HG03095 (cell line): ENCODE measurements around the gene GPR146.
"Not testable (repeated sequence)": the region's sequence is repeated elsewhere in the genome, so short reads cannot be mapped to it uniquely, and the experiment has no call there.

Experiments used
- ATAC-seq: cut with Tn5 transposase; IDR thresholded peaks from one replicate; pipeline ENCODE4 v1.9.1; 2021; ENCODE audit warnings: moderate library complexity; ENCODE audit not compliant: unreplicated experiment

The GPR146 gene, protein sequence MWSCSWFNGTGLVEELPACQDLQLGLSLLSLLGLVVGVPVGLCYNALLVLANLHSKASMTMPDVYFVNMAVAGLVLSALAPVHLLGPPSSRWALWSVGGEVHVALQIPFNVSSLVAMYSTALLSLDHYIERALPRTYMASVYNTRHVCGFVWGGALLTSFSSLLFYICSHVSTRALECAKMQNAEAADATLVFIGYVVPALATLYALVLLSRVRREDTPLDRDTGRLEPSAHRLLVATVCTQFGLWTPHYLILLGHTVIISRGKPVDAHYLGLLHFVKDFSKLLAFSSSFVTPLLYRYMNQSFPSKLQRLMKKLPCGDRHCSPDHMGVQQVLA

DNA sequence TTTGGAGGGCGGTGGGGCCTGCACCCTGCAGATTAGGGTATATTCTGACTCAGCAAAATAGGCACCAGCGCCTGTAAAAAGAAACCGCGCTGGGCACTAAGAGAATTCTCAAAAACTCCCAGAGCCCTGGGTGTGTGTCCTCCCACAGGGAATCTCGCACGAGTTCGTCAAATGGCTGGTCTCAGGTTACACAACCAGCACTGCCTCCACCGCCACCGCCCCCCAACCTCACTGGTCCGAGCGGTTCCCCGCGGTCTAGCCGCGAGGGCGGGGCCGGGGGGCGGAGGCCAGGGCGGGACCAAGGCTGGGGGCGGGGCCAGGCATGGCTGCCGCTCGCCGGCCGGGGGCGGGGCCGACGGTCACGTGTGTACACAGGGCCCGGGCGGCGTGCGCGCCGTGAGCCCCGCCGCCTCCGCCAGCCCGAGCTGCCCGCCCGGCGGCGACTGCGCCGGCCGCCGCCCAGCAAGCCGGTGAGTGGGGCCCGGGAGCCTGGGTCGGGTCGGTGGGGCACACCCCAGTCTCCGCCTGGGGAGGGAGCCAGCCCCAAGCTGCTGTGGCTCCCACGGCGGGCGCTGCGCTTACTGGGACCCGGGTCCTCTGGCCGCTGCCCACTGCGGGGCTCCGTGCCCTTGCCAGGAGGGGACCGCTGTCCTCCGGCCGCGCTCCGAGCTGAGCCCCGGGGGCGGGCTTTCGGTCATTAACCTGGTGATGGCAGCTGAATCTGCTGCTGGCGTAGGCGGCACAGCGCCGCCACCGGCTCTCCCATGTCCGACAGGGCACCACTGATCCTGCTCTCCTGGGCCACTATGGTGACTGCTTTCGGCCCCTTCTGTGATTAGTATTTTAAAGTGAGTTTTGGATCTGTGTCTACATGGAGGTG is at the start of gene GPR146:
Gene GPR146 (plus strand): TSS at position 358 of the 880 bp plus-strand sequence. CDS start 12,970 bp downstream, outside the sequence.
- peak; percentile 90 for ATAC-seq

DNA sequence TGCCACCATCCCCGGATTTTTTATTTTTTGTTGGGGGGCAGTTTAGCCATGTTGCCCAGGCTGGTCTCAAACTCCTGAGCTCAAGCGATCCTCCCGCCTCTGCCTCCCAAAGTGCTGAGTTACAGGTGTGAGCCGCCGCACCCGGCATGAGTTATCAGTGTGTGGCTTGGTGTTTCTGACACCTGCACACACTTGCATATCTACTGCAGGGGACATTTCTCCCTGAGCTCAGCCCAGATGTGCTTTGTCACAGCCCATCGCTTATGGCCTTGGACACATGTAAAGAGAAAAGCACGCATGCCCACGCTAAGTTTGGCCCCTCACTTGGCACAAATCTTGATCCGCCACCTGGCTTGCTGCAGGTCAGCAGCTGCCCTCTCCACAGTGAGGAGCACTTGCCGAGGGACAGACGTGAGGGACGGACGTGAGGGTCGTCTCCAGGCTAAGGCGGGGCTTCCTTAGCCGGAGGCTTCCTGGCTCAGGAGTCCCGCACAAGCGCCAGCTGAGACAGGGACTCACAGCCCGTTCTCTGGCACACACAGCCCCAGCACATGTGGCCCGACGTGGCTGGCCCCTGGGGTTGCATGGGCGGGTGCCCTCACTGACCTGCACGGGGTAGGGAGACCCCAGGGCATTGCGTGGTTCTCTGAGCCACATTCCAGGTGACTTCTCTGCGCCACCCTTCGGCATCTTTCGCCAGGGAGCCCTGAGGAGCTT is 49.6 kb upstream of the GPR146 start:
- ATAC-seq = no peak

DNA sequence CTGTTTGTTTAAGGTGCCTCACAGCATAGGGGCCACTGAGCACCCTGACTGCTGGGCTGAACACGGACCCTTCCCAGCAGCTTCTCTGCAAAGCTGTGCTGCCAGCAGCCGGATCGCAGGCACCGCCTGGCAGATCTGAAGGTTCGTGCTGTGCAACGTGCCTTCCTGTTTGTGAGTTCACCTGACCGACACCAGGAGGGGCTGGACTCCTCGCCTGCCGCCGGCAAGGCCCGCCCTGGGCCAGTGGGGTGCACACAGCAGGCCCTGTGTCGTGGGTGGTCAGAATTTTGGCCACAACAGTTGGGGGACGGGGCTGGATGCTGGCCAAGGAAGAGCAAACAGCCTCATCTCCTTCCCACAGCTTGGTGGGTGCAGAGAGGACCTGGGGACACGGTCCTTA is 48.8 kb upstream of the GPR146 start:
- no peak for ATAC-seq

DNA sequence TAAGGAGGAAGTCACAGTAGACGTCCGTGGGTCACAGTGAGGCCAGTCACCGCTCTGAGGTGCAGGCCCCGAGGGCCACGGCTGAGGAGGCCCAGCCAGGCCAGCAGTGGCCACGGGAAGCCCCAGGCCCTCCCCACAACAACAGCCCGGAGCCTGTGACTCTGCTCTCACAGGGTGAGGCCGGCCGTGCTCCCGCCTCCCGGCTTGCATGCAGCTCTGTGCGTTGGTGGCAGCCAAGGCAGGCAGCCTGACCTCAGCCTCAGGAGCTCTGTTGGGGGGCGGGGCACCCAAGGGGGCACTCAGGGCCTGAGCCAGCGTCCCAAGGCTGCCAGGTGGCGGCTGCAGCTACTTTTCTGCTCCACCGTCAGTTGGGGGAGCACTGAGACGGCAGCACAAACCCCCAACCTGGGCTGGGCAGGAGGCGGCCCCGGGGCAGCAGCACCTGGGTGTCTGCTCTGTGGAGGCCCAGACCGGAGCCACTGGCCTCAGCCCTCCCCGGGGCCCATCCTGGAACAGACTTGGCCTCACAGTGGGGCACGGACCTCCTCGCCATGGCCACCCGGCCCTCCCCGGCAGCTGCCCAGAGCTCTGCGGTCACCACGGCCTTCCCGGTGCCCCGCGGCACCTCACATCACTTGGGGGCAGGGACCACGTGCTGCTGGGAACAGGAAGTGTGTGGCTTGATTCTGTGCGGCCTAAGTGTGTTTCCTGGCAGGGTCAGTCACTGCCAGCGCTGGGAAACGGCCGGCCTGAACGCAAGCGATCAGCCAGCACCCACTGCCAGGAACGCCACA is 48.1 kb upstream of the GPR146 start:
- ATAC-seq = no peak

DNA sequence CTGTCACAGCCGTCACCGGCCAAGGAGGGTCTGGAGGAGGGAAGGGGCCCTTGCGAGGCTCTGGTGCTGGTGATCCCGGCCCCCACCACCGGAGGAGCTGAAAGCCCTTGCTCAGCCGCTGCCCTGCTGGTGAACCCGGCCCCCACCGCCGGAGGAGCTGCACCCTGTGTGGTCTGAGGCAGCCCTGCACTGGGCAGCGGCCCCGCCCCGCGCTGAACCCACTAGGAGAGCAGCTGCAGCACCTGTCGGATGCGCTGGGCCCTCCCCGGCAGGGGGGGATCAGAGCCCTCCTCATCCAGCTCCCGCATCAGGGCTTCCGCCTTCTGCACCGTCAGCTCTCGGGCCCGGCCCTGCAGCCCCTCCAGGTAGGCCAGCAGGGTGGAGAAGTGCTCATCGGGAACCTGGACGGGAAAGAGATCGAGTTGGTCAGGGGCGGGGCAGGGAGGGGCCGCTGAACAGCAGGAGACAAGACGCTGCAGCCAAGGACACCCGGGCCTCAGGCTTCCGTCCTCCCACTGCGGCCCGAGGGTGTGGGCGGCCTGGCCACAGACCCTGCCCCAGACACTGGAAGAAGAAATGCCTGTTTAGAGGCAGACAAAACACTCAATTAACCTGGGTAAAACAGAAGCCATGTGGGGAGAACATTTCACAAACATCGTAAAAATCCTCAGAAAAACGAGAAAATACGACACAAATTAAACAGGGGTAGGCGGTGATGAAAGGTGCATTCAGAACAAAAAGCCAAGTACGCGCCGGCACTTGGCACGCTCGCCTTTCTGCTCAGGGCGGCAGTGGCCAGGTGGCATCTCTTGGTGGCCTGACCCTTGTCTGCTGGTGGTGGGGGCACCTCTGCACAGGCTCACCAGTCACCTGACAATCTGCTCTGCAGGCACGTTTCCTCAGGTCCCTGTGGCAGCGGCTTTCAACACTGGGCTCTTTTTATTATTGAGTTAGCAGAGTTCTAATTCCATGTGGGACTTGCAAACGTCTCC is 46.6 kb upstream of the GPR146 start:
- no peak for ATAC-seq

DNA sequence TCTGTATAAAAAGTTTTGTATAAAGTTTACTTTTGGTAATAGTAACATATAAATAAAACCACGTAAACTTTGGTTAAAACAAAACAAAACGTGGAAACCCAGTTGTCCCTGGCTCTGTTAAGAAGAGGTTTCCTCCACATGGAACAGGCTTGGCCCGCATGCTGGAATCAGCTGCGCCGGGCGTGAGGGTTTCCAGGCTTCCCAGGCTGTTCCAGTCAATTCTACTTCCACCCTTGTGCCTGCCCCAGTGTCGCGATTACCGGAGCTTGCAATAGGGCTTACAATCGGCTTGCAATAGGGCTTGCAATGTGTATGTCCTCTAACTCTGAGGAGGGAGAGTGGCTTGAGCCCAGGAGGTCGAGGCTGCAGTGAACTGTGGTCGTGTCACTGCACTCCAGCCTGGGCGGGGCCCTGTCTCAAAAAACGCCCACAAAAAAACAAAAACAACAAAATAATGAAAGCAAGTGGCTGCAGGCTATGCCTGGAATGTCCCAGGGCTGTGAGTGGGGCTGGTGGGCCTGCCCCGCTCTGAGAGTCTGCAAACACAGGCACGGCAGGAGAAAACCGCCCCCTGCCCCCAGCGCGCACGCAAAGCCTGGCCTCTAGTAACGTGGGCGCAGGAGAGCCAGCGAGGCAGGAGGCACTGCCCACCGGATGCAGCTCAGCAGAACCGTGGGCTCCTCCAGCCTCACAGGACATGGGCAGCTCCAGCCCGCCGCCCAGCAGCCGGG is 45.0 kb upstream of the GPR146 start:
- ATAC-seq = no peak

DNA sequence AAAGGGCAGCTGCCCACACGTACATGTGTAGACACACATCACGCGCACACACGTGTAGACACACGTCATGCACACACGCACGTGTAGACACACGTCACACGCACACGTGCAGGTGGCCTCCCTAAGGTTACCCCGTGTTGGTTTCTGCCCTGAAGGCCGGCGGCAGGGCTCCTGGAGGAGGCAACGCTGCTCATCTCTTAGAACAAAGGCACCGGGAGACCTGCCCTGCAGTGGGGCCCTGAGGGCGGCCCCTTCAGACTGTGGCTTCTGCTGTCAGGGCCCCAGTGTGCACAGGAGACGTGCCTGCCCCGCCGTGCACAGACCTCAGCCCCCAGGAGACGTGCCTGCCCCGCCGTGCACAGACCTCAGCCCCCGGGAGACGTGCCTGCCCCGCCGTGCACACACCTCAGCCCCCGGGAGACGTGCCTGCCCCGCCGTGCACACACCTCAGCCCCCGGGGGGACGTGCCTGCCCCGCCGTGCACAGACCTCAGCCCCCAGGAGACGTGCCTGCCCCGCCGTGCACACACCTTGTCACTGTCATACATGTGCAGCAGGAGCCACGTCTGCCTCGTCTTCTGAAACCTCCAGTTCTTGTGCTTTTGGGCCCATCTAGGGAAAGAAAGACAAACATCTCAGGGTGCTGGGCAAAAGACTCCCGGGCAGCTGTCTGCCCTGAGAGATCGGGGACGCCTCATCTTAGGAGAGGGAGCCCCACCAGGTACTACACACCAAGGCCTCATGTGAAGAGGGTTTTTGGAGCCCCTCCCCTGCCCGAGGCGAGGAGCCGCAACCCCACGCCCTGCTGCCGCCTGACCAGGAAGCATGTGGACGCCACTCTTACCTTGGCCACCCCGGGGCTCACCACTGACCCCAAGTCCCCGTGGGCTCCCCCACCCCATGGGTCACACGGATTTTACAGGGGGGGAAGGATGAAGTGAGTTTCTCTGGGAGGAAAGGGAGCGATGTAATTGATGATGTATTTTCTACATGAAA is 44.1 kb upstream of the GPR146 start:
- no peak for ATAC-seq

DNA sequence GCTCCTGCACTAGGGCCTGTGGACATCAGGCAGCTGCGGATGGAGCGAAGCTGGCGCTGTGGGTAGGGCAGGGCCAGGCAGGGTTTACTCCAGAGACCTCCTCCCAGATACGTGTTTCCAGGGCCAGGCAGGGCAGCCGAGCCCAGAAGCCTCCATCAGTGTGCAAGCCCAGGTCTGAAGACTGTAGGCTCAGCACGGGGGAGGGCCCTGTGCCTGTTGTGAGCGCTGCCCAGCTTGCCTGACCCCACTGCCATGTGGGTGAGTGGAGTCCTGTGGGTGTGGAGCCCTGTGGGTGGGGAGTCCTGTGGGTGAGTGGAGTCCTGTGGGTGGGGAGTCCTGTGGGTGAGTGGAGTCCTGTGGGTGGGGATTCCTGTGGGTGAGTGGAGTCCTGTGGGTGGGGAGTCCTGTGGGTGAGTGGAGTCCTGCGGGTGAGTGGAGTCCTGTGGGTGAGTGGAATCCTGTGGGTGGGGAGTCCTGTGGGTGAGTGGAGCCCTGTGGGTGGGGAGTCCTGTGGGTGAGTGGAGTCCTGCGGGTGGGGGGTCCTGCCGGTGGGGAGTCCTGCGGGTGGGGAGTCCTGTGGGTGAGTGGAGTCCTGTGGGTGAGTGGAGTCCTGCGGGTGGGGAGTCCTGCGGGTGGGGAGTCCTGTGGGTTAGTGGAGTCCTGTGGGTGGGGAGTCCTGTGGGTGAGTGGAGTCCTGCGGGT is 43.1 kb upstream of the GPR146 start:
- not testable (repeated sequence) for ATAC-seq

DNA sequence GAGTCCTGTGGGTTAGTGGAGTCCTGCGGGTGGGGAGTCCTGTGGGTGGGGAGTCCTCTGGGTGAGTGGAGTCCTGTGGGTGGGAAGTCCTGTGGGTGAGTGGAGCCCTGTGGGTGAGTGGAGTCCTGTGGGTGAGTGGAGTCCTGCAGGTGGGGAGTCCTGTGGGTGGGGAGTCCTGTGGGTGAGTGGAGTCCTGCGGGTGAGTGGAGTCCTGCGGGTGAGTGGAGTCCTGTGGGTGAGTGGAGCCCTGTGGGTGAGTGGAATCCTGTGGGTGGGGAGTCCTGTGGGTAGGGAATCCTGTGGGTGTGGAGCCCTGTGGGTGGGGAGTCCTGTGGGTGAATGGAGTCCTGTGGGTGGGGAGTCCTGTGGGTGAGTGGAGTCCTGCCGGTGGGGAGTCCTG is 42.3 kb upstream of the GPR146 start:
- ATAC-seq = not testable (repeated sequence)

DNA sequence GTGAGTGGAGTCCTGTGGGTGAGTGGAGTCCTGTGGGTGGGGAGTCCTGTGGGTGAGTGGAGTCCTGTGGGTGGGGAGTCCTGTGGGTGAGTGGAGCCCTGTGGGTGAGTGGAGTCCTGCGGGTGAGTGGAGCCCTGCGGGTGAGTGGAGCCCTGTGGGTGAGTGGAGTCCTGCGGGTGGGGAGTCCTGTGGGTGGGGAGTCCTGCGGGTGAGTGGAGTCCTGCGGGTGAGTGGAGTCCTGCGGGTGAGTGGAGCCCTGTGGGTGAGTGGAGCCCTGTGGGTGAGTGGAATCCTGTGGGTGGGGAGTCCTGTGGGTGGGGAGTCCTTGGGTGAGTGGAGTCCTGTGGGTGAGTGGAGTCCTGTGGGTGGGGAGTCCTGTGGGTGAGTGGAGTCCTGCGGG is 41.9 kb upstream of the GPR146 start:
- not testable (repeated sequence) for ATAC-seq

DNA sequence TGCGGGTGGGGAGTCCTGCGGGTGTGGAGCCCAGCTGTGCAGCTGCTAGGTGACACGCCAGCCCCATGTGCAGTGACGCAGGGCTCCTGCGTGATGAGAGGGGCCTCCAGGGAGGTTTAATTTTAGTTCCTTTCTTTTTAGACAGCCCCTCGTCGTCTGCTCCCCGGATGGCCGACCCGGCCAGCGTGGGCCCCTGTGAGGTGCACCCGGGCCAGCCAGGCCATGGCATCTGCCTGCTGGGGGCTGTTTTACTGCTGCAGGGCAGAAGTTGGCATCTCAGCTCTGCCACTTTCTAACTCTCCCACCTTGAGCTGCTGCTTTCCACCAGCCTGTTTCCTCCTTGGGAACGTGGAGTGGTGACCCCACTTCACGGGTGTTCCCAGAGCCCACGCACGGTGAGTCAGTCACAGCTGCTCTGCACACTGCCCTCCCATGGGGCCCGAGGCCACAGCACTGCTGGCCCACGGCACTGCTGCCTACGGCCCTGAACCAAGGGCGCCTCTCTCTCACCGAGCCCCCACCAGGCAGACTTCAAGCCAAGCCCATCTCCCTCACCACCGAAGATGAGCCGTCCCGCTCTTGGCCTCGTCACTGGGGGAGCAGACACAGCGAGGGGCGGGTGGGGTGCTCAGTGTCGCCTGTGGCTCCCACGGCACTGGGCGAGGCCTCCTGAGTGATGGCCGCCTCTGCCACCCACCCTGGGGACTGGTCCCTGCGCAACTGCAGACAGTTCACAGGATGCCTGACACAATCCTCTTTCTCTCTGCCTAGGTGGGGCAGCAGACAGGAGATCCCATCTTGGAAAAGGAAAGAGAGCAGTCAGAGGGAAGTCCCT is 40.1 kb upstream of the GPR146 start:
- ATAC-seq = no peak

DNA sequence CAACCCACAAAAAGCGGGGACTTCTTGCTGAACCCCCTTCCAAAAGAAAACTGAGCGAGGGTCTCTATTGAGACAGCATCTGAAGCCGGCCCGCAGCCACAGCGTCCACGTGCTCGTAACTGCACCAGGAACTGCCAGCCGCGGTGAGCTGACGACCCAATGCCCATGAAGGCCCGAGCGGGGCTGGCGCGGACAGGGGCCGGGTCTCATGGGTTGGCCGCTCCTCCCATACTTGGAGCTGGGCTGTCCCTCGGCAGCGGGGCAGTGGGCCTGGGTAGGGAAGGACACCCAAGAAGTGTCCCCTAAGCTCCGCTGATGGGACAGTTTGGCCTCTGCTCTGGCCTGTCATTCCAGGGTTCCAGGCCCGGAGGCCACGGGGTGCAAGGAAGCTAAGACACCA is 39.0 kb upstream of the GPR146 start:
- ATAC-seq = no peak

DNA sequence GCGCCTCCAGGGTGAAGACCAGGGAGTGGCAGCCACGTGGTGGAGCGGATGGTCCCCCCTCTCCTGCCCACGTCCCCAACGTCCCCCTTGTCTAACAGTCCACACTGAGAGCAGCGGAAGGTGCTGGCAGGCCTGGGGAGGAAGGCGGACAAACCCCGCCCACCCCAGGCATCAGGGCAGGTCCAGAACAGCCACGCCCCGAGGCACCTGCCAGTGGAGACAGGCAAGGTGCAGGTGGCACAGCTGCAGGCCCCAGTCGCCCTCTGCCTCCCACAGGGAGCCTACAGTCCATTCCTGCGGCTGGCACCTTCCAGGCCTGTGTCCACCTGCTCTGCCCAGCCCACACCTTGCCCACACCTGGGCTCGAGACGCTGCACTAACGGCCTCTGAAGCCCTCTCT is 36.4 kb upstream of the GPR146 start:
- ATAC-seq = no peak

DNA sequence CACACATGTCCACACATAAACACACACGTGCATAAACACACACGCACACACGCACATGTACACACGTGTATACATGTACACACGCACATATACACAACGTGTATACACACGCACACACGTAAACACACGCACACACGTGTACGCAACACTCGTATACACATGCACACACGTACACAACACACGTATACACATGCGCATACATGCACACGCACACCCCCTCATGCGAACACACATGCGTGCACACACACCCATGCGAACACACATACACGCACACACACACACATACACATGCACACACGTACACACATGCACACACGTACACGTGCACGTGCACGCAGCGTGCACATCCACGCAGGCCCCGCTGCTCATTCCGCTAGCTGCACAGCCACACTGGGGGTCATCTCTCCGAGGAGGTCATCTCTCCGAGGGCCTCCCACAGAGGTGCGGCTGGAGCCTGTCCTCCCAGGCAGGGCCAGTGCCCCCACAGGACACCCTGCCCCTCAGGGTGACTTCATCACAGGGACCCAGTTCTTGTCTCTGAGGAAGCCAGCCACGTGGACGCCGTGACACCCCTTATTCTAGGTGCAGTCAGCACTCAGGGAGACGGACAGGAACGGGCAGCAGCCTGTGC is 35.5 kb upstream of the GPR146 start:
- ATAC-seq = no peak

DNA sequence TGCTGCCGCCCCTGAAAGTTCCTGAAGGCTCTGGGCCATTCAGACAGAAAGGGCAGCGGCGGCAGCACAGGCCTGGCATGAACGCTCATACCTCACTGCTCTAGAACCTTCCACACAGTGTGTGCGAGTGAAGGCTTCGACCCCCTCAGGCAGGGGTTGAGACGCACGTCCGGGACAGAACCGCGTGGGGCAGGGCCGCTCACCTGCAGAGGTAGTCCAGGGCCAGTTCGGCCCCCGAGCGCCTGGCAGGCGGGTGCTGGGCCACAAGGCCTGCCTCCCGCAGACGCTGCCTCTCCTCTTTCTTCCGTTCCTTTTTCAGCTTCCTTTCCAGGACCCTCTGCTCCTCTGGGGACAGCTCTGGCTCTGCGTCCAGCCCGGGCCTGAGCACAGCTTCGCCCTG is 34.6 kb upstream of the GPR146 start:
- ATAC-seq = no peak

DNA sequence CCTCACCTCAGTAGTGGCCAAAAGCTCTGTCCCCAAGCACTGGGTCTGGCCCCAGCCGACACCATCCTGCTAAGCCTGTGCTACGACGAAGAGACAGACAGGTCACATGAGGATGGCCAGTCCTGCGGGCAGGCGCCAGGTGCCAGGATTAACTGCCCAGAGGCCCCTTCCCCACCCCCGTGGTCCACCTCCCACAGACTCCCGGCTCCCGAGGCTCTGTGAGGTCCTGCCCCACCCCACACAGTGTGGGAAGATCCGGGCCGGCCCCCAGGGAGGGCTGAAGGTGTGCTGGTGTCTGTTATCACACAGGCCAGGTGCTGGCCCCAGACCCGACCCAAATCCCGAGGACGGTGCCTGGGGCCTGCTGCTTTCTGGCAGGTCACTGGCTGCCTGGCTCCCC is 34.1 kb upstream of the GPR146 start:
- ATAC-seq = no peak
